ENCODE results near the gene PPARD. TPM values are rescaled to one million over a fixed set of nuclear protein-coding genes. Genes with fewer than 3 reads are reported as not detected.

Gene PPARD
- total and polyA plus RNA-seq, 2 of the 13 experiments (the other 11 are each of a cell fraction or from before 2014, with no cell fraction given): 6.1 to 13.3 TPM

DNA sequence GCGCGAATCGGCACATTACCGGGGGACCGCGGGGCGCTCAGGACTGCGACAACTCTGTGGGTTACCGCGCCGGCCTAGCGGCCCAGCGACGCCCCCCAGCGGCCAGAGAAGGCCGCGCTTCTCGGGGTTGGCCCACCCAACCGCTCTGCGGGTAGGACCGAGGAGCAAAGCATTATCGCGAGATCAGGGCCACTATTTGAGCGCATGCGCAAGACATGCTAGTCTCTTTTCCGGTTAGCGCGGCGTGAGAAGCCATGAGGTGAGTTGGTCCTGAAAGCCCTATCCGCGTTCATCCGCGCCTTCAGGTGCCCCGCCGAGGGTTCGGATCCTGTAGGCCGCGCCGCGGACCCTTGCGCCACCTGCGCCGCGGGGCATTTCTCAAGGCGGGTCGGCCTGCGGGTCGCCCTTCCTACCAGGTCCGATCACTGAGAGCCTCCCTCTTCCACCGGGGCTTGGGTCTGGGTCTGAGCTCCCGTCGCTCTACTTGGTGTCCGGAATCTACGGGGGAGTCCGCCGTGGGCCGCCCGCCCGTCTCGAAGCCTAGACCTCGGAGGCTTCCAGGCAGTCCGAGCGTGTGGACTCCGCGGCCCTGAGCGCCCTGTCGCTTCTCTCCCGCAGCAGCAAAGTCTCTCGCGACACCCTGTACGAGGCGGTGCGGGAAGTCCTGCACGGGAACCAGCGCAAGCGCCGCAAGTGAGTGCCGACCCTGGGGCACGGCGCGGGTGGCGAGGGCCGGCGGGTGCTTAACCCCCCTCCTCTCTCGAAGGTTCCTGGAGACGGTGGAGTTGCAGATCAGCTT, 126.0 kb downstream of the PPARD start, which contains the start of gene RPL10A (continued):
- TF ChIP-seq JARID2 (CRISPR knock-in tag; IDR thresholded peaks at IDR 0.05; ENCODE audit: insufficient replicate concordance): peak; percentile 91
- peak; percentile 87 for TF ChIP-seq RFXAP (CRISPR knock-in tag; IDR thresholded peaks at IDR 0.05; ENCODE audit: borderline replicate concordance)
- TF ChIP-seq, protein P1, sequence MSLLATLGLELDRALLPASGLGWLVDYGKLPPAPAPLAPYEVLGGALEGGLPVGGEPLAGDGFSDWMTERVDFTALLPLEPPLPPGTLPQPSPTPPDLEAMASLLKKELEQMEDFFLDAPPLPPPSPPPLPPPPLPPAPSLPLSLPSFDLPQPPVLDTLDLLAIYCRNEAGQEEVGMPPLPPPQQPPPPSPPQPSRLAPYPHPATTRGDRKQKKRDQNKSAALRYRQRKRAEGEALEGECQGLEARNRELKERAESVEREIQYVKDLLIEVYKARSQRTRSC (CRISPR knock-in tag; IDR thresholded peaks at IDR 0.05; ENCODE audit: low read depth): peak; percentile 58
- TF ChIP-seq ZNF564 (CRISPR knock-in tag; IDR thresholded peaks at IDR 0.05): no peak; the same call in 1 of the 2 replicates
- peak; percentile 93; the same call in 1 of the 2 replicates for TF ChIP-seq ZNF234 (CRISPR knock-in tag; conservative IDR thresholded peaks at IDR 0.05)
- no peak for TF ChIP-seq MATR3 (CRISPR knock-in tag; IDR thresholded peaks at IDR 0.05)
- 0 out of 4 replicates have a peak, but pooled peaks of 1 of the 2 experiments have one; percentile 0 for TF ChIP-seq MAFK (conservative IDR thresholded peaks at IDR 0.05 in 1 of 2, IDR thresholded peaks at IDR 0.05 in 1 of 2; ENCODE audit: low read length in 2 of 2)
- no peak for TF ChIP-seq ZNF207 (IDR thresholded peaks at IDR 0.05; ENCODE audit: borderline replicate concordance)
- TF ChIP-seq, protein P2, sequence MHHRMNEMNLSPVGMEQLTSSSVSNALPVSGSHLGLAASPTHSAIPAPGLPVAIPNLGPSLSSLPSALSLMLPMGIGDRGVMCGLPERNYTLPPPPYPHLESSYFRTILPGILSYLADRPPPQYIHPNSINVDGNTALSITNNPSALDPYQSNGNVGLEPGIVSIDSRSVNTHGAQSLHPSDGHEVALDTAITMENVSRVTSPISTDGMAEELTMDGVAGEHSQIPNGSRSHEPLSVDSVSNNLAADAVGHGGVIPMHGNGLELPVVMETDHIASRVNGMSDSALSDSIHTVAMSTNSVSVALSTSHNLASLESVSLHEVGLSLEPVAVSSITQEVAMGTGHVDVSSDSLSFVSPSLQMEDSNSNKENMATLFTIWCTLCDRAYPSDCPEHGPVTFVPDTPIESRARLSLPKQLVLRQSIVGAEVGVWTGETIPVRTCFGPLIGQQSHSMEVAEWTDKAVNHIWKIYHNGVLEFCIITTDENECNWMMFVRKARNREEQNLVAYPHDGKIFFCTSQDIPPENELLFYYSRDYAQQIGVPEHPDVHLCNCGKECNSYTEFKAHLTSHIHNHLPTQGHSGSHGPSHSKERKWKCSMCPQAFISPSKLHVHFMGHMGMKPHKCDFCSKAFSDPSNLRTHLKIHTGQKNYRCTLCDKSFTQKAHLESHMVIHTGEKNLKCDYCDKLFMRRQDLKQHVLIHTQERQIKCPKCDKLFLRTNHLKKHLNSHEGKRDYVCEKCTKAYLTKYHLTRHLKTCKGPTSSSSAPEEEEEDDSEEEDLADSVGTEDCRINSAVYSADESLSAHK (CRISPR knock-in tag; IDR thresholded peaks at IDR 0.05; ENCODE audit: borderline replicate concordance): peak; percentile 72; the same call in 1 of the 2 replicates
- no peak; the same call in 1 of the 2 replicates for TF ChIP-seq JUN (CRISPR knock-in tag; IDR thresholded peaks at IDR 0.05)
- TF ChIP-seq CBX5 (CRISPR knock-in tag; IDR thresholded peaks at IDR 0.05; ENCODE audit: borderline replicate concordance): peak; percentile 67
- TF ChIP-seq, protein P3, sequence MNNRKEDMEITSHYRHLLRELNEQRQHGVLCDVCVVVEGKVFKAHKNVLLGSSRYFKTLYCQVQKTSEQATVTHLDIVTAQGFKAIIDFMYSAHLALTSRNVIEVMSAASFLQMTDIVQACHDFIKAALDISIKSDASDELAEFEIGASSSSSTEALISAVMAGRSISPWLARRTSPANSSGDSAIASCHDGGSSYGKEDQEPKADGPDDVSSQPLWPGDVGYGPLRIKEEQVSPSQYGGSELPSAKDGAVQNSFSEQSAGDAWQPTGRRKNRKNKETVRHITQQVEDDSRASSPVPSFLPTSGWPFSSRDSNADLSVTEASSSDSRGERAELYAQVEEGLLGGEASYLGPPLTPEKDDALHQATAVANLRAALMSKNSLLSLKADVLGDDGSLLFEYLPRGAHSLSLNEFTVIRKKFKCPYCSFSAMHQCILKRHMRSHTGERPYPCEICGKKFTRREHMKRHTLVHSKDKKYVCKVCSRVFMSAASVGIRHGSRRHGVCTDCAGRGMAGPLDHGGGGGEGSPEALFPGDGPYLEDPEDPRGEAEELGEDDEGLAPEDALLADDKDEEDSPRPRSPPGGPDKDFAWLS (CRISPR knock-in tag; IDR thresholded peaks at IDR 0.05; ENCODE audit: borderline replicate concordance): no peak
- peak; percentile 99 for TF ChIP-seq ZNF605 (CRISPR knock-in tag; IDR thresholded peaks at IDR 0.05)
- peak; percentile 97 for TF ChIP-seq KAT8 (CRISPR knock-in tag; IDR thresholded peaks at IDR 0.05)
- TF ChIP-seq SRY (CRISPR knock-in tag; IDR thresholded peaks at IDR 0.05): peak; percentile 99
- TF ChIP-seq TBX2 (CRISPR knock-in tag; IDR thresholded peaks at IDR 0.05; ENCODE audit: borderline replicate concordance): peak; percentile 90; the same call in 1 of the 2 replicates
- TF ChIP-seq ZNF607 (CRISPR knock-in tag; IDR thresholded peaks at IDR 0.05; ENCODE audit: borderline replicate concordance): peak; percentile 93
- TF ChIP-seq BHLHE40 (IDR thresholded peaks at IDR 0.05; ENCODE audit: low read length): peak; percentile 60; the same call in 1 of the 2 replicates
- TF ChIP-seq NCOA5 (CRISPR knock-in tag; IDR thresholded peaks at IDR 0.05): no peak
- TF ChIP-seq ZNF652 (CRISPR knock-in tag; IDR thresholded peaks at IDR 0.05; ENCODE audit: borderline replicate concordance, low read depth): no peak; the same call in 1 of the 2 replicates
- peak; percentile 96; the same call in 1 of the 2 replicates for TF ChIP-seq ZNF879 (CRISPR knock-in tag; IDR thresholded peaks at IDR 0.05)
- TF ChIP-seq ZNF615 (CRISPR knock-in tag; IDR thresholded peaks at IDR 0.05; ENCODE audit: borderline replicate concordance): 0 out of 2 replicates have a peak, but pooled peaks have one; percentile 9
- peak; percentile 97 for TF ChIP-seq SALL2 (CRISPR knock-in tag; IDR thresholded peaks at IDR 0.05)
- TF ChIP-seq ZNF282 (IDR thresholded peaks at IDR 0.05; ENCODE audit: partially characterized antibody): no peak

Data from HepG2 (cell line).